ENCODE measurements around the gene S1PR1. TPM values are rescaled to one million over a fixed set of nuclear protein-coding genes. Genes with fewer than 3 reads are reported as not detected.

Gene S1PR1
- total RNA-seq, 1 donor from 2014 or later, result 79.1 TPM

DNA sequence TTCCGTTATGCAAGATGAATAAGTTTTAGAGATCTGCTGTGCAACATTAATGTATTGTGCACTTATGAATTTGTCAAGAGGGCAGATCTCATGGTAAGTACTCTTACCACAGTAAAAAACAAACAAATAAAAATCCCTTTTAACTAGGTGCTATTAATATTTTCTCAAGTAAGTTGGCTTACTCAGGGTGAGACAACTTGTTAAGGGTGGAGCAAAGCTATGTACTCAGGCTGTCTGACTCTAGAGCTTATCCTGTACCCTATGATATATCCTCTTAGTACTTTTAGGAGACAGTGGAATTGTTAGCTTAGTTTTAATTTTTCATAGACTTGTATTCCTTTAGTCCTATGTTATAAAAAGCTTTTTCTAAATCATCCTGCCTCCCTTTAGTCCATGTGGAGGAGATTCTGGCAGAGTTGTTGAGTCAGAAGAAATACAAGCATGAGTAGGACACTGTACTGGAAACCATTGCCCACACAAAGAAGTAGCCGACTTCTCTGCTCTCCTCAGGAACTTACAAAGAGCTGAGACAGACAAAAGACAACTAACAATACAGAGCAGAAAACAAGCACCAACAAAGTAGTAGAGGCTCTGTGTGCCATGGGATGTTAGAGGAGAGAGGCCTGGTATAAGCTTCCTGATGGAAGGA is 49.2 kb downstream of the S1PR1 start:
- no peak overlapping the region for H3K27ac Mint-ChIP-seq (ENCODE audit: unreplicated experiment)
- H3K27me3 Mint-ChIP-seq (ENCODE audit: unreplicated experiment), result peaks cover 2% of the 10 kb centered on the region
- no peak overlapping the region for H3K4me3 Mint-ChIP-seq (ENCODE audit: unreplicated experiment)
- H3K9me3 Mint-ChIP-seq (ENCODE audit: unreplicated experiment), result no peaks in the 10 kb centered on the region
- no peaks in the 10 kb centered on the region for H3K36me3 Mint-ChIP-seq (ENCODE audit: low read depth, unreplicated experiment)
- TF ChIP-seq, protein P1, sequence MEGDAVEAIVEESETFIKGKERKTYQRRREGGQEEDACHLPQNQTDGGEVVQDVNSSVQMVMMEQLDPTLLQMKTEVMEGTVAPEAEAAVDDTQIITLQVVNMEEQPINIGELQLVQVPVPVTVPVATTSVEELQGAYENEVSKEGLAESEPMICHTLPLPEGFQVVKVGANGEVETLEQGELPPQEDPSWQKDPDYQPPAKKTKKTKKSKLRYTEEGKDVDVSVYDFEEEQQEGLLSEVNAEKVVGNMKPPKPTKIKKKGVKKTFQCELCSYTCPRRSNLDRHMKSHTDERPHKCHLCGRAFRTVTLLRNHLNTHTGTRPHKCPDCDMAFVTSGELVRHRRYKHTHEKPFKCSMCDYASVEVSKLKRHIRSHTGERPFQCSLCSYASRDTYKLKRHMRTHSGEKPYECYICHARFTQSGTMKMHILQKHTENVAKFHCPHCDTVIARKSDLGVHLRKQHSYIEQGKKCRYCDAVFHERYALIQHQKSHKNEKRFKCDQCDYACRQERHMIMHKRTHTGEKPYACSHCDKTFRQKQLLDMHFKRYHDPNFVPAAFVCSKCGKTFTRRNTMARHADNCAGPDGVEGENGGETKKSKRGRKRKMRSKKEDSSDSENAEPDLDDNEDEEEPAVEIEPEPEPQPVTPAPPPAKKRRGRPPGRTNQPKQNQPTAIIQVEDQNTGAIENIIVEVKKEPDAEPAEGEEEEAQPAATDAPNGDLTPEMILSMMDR (IDR thresholded peaks at IDR 0.05; ENCODE audit: unreplicated experiment), result no peak
- peaks cover 17% of the 10 kb centered on the region for H3K4me1 Mint-ChIP-seq (ENCODE audit: unreplicated experiment)
- DNase-seq (ENCODE audit: low spot score), result no peak

DNA sequence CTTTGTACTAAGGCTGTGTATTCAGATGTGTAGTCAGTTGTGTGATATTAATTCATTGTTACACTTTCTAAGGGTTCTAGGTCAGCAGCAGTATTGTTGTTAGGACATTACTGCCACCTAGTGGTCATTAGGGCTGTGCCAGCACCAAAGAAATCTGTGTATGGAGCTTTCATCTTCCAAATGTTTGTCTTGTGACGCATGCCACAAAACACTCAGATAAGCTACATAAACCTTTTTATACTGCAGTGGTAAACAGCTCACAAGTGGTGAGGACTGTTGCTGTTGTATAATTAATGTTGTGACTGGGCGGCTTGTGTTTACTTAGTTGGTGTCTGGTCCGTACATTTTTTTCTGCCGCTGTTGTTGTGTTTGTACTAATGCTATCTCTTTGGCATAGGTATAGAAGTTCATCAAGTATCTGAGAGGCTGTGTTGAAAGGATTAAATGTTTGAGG is 51.7 kb downstream of the S1PR1 start:
- Mint-ChIP-seq H3K4me1 (ENCODE audit: unreplicated experiment) (peaks cover 29% of the 10 kb centered on the region), H3K9me3 (ENCODE audit: unreplicated experiment) (no peaks in the 10 kb centered on the region), H3K4me3 (ENCODE audit: unreplicated experiment) (no peak overlapping the region), H3K36me3 (ENCODE audit: low read depth, unreplicated experiment) (no peaks in the 10 kb centered on the region), H3K27ac (ENCODE audit: unreplicated experiment) (no peak overlapping the region), H3K27me3 (ENCODE audit: unreplicated experiment) (peaks cover 2% of the 10 kb centered on the region)
- TF ChIP-seq, protein P1 (IDR thresholded peaks at IDR 0.05; ENCODE audit: unreplicated experiment), result peak; percentile 84
- peak; percentile 58 for DNase-seq (ENCODE audit: low spot score)

GRCh38 chr1:101290119-101290921 is 53.5 kb downstream of the S1PR1 start:
- Mint-ChIP-seq H3K9me3 (ENCODE audit: unreplicated experiment) (no peaks in the 10 kb centered on the region), H3K27me3 (ENCODE audit: unreplicated experiment) (peaks cover 2% of the 10 kb centered on the region), H3K4me3 (ENCODE audit: unreplicated experiment) (no peak overlapping the region), H3K36me3 (ENCODE audit: low read depth, unreplicated experiment) (no peaks in the 10 kb centered on the region), H3K4me1 (ENCODE audit: unreplicated experiment) (peaks cover 33% of the 10 kb centered on the region), H3K27ac (ENCODE audit: unreplicated experiment) (no peak overlapping the region)
- DNase-seq (ENCODE audit: low spot score), result no peak
- TF ChIP-seq, protein P1 (IDR thresholded peaks at IDR 0.05; ENCODE audit: unreplicated experiment), result no peak

Other genes starting within 250 kb of the S1PR1 start
- 42.2 TPM for gene DPH5, start 211.2 kb upstream of the S1PR1 start, total RNA-seq (ENCODE audit: unreplicated experiment)